ENCODE data around the gene EGFLAM.

- no peak for TF ChIP-seq CTCF (IDR thresholded peaks at IDR 0.05; ENCODE audit: poor library complexity)
- no peak for TF ChIP-seq EZH2phosphoT487 (IDR thresholded peaks at IDR 0.05; ENCODE audit: low read depth, severe bottlenecking, unreplicated experiment)
- TF ChIP-seq EZH2 (IDR thresholded peaks at IDR 0.05; ENCODE audit: borderline replicate concordance): no peak
Observed at GRCh38 chr5:38259062-38259808, 876 bp downstream of the EGFLAM start.
